Memory B cell (primary cell): ENCODE results near the gene LRP10.

Experiments
- ATAC-seq: fragments of 150-1000 bp; cut with Tn5 transposase; 2 replicates; pipeline ENCODE4 v1.10.0; 2021; ENCODE audit warnings: low read depth, mild to moderate bottlenecking, moderate library complexity
- DNase-seq, 2 donors: peaks; one replicate each; pipeline ENCODE4 v3.0.0; 2022; ENCODE audit warnings: low spot score in 2 of 2
- H3K27ac Mint-ChIP-seq: one replicate; pipeline ENCODE4 v1.8.0; 2022; ENCODE audit warnings: mild to moderate bottlenecking, moderate library complexity, mixed read lengths
- H3K27me3 Mint-ChIP-seq: one replicate; pipeline ENCODE4 v1.8.0; 2022; ENCODE audit warnings: mixed read lengths
- H3K36me3 Mint-ChIP-seq: one replicate; pipeline ENCODE4 v1.8.0; 2022; ENCODE audit warnings: mild to moderate bottlenecking, mixed read lengths
- H3K4me1 Mint-ChIP-seq: one replicate; pipeline ENCODE4 v1.8.0; 2022; ENCODE audit warnings: mixed read lengths
- H3K4me3 Mint-ChIP-seq: one replicate; pipeline ENCODE4 v1.8.0; 2022; ENCODE audit warnings: mild to moderate bottlenecking, moderate library complexity, mixed read lengths
- H3K9me3 Mint-ChIP-seq: one replicate; pipeline ENCODE4 v1.8.0; 2022; ENCODE audit warnings: mixed read lengths

Gene LRP10

DNA sequence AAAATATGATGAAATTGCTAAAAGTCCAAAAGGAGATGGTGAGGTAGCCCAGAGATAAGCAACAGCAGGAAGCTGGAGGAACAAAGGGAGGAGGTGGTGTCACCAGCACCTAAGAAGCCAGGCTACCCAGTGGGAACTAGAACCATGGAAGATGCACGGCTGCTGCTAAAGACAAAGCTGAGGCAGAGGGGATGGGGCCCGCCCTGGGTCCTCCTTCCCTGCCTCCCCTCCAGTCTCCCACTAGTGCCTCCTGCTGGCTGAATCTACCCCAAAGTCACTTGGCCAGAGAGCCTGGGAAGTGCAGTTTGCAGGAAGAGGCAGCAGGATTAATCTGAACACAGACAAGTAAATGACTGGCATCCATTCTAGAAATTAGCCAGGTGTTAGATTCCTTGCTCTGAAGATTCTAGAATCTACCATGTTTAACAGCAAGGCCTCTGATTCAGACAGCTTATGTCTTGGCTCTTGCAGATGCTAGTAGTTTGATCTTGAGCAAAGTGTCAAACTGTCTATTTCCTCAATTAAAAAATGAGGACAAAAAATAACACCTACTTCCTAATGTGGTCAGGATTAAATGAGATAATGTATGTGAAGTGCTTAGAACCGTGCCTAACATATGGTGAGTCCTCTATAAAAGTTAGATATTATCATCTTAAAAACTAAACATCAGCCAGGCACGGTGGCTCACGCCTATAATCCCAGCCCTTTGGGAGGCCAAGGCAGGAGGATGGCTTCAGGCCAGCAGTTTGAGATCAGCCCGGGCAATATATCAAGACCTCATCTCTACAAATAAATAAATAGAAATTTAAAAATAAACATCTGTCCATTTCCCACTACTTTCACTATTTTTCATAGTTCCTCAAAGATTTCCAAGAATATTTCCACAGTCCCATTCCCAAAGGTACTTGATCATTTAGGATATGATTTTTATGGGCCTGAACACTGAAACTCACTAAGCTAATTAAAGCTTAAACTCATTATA lies 5.8 kb upstream of the LRP10 start:
- DNase-seq, result no peak
- Mint-ChIP-seq H3K36me3 (no peaks in the 10 kb centered on the region), H3K4me3 (no peak overlapping the region), H3K27me3 (no peaks in the 10 kb centered on the region), H3K27ac (no peak overlapping the region), H3K9me3 (no peaks in the 10 kb centered on the region), H3K4me1 (peaks cover 2% of the 10 kb centered on the region)
- ATAC-seq, result no peak

- no peak for ATAC-seq
- Mint-ChIP-seq H3K4me1 (peaks cover 5% of the 10 kb centered on the region), H3K9me3 (no peaks in the 10 kb centered on the region), H3K27me3 (no peaks in the 10 kb centered on the region), H3K36me3 (no peaks in the 10 kb centered on the region), H3K4me3 (no peak overlapping the region), H3K27ac (peak overlapping the region; percentile 29)
- DNase-seq, result no peak
Observed at GRCh38 chr14:22866874-22867273, 4.7 kb upstream of the LRP10 start.

- Mint-ChIP-seq H3K27me3 (no peaks in the 10 kb centered on the region), H3K4me1 (peaks cover 13% of the 10 kb centered on the region), H3K4me3 (peak overlapping the region; percentile 92), H3K27ac (peak overlapping the region; percentile 96), H3K9me3 (no peaks in the 10 kb centered on the region), H3K36me3 (peaks cover 4% of the 10 kb centered on the region)
- DNase-seq, result peak in 1 of 2 donors; percentile 14
- ATAC-seq, result peak; percentile 50
Observed at GRCh38 chr14:22870811-22871223, 723 bp upstream of the LRP10 start.

- H3K4me3 Mint-ChIP-seq, result peak overlapping the region; percentile 92
Observed at GRCh38 chr14:22872033-22872832, 693 bp downstream of the LRP10 start.

DNA sequence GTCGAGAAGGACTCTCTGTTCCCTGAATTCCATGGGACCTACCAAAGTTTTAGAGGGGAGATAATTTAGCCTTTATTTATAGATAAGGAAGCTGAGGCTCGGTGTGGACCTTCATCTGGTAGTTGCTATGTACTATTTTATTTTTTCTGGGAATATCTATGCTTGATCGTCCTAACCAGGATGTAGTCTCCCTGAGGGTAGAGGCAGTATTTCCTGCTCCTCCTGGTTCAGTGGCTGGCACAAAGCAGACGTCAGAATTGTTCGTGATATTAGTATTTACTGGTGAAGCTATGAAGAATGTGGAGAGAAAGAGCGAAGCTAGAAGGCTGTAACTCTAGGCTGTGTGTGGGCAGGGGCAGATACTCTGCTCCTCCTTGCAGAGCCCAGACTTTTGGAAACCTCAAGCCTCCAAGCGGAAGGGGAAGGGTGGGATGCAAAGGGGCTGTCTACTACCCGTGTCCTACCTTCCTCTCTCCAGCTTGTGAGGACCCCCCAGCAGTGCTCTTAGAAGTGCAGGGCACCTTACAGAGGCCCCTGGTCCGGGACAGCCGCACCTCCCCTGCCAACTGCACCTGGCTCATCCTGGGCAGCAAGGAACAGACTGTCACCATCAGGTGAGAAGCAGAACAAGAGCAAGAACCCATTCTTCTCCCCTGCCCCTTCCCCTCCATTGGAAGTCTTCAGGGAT lies 1.4 kb downstream of the LRP10 start:
- H3K36me3 Mint-ChIP-seq, result peaks cover 6% of the 10 kb centered on the region
- H3K4me1 Mint-ChIP-seq, result peaks cover 13% of the 10 kb centered on the region
- H3K9me3 Mint-ChIP-seq, result no peaks in the 10 kb centered on the region
- no peaks in the 10 kb centered on the region for H3K27me3 Mint-ChIP-seq
- no peak for ATAC-seq
- peak overlapping the region; percentile 92 for H3K4me3 Mint-ChIP-seq
- H3K27ac Mint-ChIP-seq, result peak overlapping the region; percentile 81
- DNase-seq, result no peak

More at GRCh38 chr14:22872033-22872832, 693 bp downstream of the LRP10 start:
- ATAC-seq (peak; percentile 22), DNase-seq (peak; percentile 68 to 78)
- Mint-ChIP-seq H3K27me3 (no peaks in the 10 kb centered on the region), H3K36me3 (peaks cover 5% of the 10 kb centered on the region), H3K27ac (peak overlapping the region; percentile 81), H3K9me3 (no peaks in the 10 kb centered on the region), H3K4me1 (peaks cover 13% of the 10 kb centered on the region)

- no peak overlapping the region for H3K27ac Mint-ChIP-seq
- H3K4me1 Mint-ChIP-seq, result peaks cover 15% of the 10 kb centered on the region
- H3K36me3 Mint-ChIP-seq, result peaks cover 20% of the 10 kb centered on the region
- ATAC-seq (no peak), DNase-seq (no peak)
- H3K9me3 Mint-ChIP-seq, result no peaks in the 10 kb centered on the region
- H3K4me3 Mint-ChIP-seq, result no peak overlapping the region
- H3K27me3 Mint-ChIP-seq, result no peaks in the 10 kb centered on the region
Observed at GRCh38 chr14:22875003-22875747, 3.6 kb downstream of the LRP10 start.

GRCh38 chr14:22875748-22876319 lies 4.3 kb downstream of the LRP10 start:
- Mint-ChIP-seq H3K36me3 (peaks cover 20% of the 10 kb centered on the region), H3K27ac (no peak overlapping the region), H3K4me1 (peaks cover 14% of the 10 kb centered on the region), H3K9me3 (no peaks in the 10 kb centered on the region), H3K4me3 (no peak overlapping the region), H3K27me3 (no peaks in the 10 kb centered on the region)
- DNase-seq (no peak), ATAC-seq (no peak)

GRCh38 chr14:22877000-22877501 lies 5.5 kb downstream of the LRP10 start:
- ATAC-seq, result no peak
- no peaks in the 10 kb centered on the region for H3K27me3 Mint-ChIP-seq
- H3K4me1 Mint-ChIP-seq, result peaks cover 16% of the 10 kb centered on the region
- H3K36me3 Mint-ChIP-seq, result peaks cover 20% of the 10 kb centered on the region
- H3K9me3 Mint-ChIP-seq, result no peaks in the 10 kb centered on the region
- DNase-seq, result no peak
- no peak overlapping the region for H3K4me3 Mint-ChIP-seq
- no peak overlapping the region for H3K27ac Mint-ChIP-seq

DNA sequence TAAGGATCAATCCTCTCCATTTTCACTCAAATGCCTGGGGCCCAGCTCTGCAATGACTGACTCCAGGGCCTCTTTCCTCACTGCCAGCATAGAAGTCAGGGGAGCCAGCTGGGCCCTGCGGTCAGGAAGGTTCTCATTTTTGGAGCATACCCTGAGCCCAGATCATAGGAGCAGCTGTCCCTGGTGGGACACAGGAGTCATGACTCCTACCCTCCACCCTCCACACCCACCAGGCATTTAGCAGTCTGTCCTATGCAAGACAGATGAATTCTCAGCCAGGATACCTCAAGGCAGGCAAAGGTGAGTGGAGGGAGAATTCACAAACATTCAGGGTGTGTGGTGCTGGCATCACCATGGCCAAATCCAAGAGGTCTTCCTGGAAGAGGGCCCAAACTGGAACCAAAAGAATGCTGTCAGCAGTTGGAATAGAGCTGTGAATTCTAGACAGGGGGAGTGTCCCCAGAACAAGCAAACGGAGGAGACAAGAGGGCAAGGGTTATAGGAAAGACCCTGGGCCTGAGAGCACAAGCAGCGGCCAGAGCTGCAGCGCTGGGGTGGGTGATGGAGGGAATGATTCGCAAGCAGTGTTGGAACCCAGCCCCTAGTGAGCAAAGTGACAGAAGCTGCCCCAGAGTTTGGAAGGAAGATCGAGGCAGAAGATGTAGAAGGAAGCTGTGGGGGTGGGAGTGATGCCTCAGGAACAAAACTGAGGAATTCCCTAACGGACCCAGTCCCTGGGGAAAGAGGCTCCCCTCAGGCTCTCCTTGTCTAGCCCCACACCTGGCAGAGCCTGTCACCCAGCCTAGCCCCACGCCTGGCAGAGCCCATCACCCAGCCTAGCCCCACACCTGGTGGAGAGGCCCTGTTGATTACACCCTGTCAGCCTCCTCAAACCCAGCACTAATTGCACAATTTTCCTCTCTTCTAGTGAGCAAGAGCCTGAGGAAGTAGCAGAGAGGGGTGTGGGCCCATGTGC lies 7.0 kb downstream of the LRP10 start:
- peaks cover 18% of the 10 kb centered on the region for H3K4me1 Mint-ChIP-seq
- DNase-seq, result no peak
- peak overlapping the region; percentile 11 for H3K27ac Mint-ChIP-seq
- peaks cover 19% of the 10 kb centered on the region for H3K36me3 Mint-ChIP-seq
- no peak for ATAC-seq
- H3K4me3 Mint-ChIP-seq, result no peak overlapping the region
- no peaks in the 10 kb centered on the region for H3K27me3 Mint-ChIP-seq
- H3K9me3 Mint-ChIP-seq, result no peaks in the 10 kb centered on the region

DNA sequence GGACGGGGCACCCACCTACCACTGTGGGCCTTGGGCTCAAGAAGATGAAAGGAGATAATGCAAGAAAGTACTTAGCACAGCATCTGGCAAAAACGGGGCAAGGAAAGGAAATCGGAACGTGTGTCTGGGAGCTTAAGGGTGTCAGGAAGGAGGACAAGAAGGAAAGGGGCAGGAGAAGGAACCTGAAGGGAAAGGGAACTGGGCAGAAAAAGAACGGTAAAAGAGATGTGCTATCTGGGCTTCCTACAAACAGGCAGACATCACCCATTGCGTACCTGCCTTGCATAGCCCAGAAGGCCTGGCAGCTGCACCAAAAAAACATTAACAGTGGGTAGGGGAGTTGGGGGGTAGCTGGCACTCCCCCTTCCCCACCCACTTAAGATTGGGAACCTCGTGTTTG lies 10.5 kb downstream of the LRP10 start:
- no peak overlapping the region for H3K4me3 Mint-ChIP-seq
- peaks cover 16% of the 10 kb centered on the region for H3K36me3 Mint-ChIP-seq
- peak overlapping the region; percentile 19 for H3K27ac Mint-ChIP-seq
- H3K27me3 Mint-ChIP-seq, result no peaks in the 10 kb centered on the region
- H3K9me3 Mint-ChIP-seq, result no peaks in the 10 kb centered on the region
- DNase-seq (no peak), ATAC-seq (no peak)
- peaks cover 32% of the 10 kb centered on the region for H3K4me1 Mint-ChIP-seq

DNA sequence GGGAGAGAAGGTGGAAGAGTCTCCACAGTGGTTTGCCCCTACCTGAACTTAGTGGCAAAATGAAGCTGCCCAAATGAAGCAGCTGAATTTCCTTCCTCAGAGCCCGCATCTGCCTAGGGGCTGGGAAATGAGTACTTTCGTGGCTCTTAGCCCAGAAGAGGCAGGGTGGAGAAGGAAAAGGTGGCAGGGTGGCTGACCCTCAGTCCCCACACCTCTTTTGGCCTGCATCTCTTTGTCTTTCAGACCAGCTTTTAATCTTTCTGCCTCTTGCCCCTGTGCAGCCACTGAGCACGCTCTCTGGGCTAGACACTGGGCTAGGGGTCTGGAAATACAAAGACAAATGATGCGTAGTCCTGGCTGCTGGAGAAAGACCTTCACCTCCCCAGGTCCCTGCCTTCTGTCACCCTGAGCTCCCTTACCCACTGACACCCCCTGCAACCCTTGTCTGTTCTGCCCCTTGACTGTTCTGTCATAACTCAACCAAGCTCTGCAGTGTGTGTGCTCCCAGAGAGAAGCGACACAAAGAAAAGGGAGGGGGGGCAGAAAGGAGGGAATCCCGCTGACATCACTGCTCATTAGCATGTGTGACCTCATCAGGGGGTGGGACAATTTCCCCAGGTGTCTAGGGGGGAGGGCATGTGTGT lies 11.1 kb downstream of the LRP10 start:
- peak in 1 of 2 donors; percentile 36 for DNase-seq
- peaks cover 14% of the 10 kb centered on the region for H3K36me3 Mint-ChIP-seq
- H3K4me1 Mint-ChIP-seq, result peaks cover 35% of the 10 kb centered on the region
- no peaks in the 10 kb centered on the region for H3K27me3 Mint-ChIP-seq
- H3K9me3 Mint-ChIP-seq, result no peaks in the 10 kb centered on the region
- H3K4me3 Mint-ChIP-seq, result no peak overlapping the region
- H3K27ac Mint-ChIP-seq, result no peak overlapping the region
- ATAC-seq, result peak; percentile 18
